CD4-positive, alpha-beta T cell treated with Interleukin-2 at 100 ng/mL for 4 hours (primary cell): Measurements from ENCODE around the gene CAB39L.

Source experiments
- DNase-seq: peaks from one replicate; pipeline ENCODE4 v3.0.0-alpha.2; 2020; ENCODE audit warnings: low spot score

The CAB39L gene

DNA sequence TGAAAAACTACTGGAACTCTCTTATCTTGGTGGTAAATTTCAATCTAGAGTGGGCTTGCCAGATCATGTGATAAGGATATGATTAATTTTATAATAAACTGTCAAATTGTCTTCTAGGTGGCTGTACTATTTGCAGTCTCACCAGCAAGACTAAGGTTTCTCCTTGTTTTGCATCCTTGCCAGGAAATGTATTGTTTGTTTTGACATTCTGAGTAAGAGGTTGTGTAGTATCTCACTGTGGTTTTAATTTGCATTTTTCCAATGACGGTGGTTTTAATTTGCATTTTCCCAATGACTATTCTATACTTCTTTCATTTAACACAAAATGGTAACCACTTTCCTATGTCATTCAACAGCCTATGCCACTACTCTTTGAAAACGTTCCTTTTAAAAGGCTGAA lies 2.0 kb downstream of the CAB39L start:
- no peak for DNase-seq

DNA sequence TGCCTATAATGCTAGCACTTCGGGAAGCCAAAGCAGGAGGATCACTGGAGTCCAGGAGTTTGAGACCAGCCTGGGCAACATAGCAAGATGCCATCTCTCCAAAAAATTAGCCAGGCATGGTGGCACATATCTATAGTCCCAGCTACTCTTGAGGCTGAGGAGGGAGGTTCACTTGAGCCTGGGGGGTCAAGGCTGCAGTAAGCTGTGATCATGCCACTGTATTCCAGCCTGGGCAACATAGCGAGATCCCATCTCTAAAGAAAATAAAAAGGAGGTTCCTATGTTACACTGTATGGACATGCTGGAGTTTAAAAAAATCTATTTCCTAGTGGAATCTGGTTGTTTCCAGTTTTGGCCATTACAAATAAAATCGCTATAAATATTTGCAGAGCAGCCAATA lies 2.6 kb downstream of the CAB39L start:
- DNase-seq, result no peak

DNA sequence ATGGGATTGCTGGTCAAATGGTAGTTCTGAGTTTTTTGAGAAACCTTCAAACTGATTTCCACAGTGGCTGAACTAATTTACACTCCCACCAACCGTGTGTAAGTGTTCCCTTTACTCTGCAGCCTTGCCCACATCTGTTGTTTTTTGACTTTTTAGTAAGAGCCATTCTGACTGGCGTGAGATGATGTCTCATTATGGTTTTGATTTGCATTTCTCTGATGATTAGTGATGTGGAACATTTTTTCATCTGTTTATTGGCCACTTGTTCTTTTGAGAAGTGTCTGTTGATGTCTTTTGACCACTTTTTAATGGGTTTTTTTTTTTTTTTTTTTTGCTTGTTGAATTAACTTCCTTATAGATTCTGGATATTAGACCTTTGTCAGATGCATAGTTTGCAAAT lies 4.3 kb downstream of the CAB39L start:
- DNase-seq, result no peak

- DNase-seq, result no peak
Observed at GRCh38 chr13:49437705-49438104, 6.2 kb downstream of the CAB39L start.

GRCh38 chr13:49436890-49437289 lies 7.0 kb downstream of the CAB39L start:
- DNase-seq, result no peak

DNA sequence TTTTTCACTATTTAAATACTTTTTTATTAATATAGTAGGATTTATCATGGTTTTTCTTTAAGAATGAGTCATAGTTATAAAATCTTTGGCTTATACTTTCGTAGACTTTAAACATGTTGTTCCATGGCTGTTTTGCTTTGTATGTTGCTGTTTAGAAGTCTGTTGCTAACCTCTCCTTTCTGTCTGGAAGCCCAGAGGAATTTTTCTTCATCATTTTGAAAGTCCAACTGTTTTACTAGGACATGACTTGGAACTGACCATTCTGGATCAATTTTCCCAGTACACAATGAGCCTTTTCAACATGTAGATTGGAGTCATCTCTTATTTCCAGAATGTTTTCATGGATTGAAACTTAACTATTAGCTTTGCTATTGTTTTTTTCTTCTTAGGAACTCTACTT lies 7.9 kb downstream of the CAB39L start:
- no peak for DNase-seq

DNA sequence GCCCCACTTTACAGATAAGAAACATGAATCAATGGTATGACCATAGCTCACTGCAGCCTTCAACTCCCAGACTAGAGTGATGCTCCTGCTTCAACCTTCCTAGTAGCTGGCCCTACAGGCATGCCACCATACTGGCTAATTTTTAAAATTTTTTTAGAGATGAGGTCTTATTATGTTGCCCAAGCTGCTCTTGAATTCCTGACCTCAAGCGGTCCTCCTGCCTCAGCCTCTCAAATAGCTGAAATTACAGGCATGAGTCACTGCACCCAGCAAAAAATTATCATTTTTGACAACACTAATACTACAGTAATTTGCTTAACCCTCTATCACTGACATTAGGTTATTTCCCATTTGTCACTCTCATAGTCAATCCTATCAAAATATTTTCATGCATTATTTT lies 14.7 kb downstream of the CAB39L start:
- DNase-seq, result no peak

GRCh38 chr13:49428041-49428763 lies 15.7 kb downstream of the CAB39L start:
- DNase-seq, result no peak

- DNase-seq, result no peak
Observed at GRCh38 chr13:49424011-49424560, 19.8 kb downstream of the CAB39L start.

DNA sequence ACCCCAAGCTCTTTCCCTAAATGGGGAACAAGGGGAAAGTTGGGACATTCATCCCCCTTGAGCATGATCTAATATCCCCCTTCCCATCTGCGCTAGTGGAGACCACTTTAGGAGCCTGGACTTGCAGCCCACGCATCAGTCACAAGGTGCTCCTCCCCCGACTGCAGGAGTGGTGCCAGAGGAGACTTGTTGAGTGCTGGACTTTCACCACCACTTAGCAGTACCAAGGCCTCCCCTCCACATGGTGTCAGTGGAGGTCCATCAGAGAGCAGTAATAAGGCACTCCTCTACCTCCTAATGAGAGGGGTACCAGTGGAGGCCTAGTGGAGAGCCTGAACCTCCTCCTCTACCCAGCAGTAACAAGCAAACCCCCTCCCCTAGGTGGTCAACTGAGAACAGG lies 22.5 kb downstream of the CAB39L start:
- peak; percentile 31 for DNase-seq

DNA sequence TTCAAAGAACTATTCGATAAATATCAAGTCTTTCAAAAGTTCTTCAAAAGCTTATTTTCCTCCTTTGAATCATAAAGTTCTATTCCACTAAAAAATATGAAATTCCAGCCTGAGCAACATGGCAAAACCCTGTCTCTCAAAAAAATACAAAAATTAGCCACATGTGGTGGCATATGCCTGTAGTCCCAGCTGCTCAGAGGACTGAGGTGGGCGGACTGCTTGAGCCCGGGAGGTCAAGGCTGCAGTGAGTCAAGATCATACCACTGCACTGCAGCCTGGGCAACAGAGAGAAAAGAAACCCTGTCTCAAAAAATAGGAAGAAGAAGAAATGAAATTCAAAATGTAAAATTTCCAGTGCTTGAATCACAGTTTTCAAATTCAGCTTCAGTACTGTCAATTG lies 24.6 kb downstream of the CAB39L start:
- DNase-seq, result no peak

GRCh38 chr13:49418206-49418605 lies 25.7 kb downstream of the CAB39L start:
- DNase-seq, result no peak

DNA sequence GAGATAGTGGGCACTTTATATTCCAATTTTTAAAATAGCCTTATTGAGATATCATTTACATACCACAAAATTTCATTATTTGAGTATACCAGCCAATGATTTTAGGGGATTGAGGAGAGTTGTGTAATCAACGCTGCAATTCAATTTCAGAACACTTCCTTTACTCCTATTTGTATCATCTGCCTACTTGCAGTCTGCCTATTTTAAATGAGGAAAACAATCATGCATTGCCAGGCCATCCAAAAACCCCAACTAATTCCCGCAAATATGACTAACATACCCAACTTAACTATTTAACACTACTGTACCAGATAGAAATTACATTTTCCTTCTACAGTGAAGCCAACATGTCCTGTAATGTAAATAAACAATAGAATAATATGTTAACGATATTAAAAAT lies 26.7 kb downstream of the CAB39L start:
- DNase-seq, result no peak

GRCh38 chr13:49412749-49413148 lies 31.1 kb downstream of the CAB39L start:
- no peak for DNase-seq

- no peak for DNase-seq
Observed at GRCh38 chr13:49411353-49411752, 32.5 kb downstream of the CAB39L start.

- no peak for DNase-seq
Observed at GRCh38 chr13:49410477-49410876, 33.4 kb downstream of the CAB39L start.

GRCh38 chr13:49410006-49410405 lies 33.9 kb downstream of the CAB39L start:
- DNase-seq, result no peak

DNA sequence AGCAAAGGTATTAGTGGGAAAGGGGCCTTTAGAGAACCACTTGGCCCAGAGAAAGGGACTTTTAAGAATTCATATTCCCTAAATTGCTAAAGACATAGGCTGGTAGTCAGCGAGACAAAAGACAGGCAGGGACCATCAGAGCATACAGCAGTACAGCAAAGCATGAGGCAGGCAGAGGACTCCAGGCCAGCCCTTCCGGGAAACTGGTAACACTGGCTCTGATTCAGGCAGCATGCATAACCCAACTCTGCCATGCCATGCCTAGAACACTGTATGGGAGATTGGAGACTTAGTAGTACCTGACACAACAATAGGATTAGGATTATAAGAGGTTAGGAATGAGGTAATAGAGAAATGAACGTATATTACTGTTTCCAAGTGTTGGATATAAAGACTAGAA lies 34.9 kb downstream of the CAB39L start:
- no peak for DNase-seq

GRCh38 chr13:49407936-49408335 lies 35.9 kb downstream of the CAB39L start:
- no peak for DNase-seq

- DNase-seq, result no peak
Observed at GRCh38 chr13:49407068-49407467, 36.8 kb downstream of the CAB39L start.

GRCh38 chr13:49404703-49405020 lies 39.2 kb downstream of the CAB39L start:
- no peak for DNase-seq

DNA sequence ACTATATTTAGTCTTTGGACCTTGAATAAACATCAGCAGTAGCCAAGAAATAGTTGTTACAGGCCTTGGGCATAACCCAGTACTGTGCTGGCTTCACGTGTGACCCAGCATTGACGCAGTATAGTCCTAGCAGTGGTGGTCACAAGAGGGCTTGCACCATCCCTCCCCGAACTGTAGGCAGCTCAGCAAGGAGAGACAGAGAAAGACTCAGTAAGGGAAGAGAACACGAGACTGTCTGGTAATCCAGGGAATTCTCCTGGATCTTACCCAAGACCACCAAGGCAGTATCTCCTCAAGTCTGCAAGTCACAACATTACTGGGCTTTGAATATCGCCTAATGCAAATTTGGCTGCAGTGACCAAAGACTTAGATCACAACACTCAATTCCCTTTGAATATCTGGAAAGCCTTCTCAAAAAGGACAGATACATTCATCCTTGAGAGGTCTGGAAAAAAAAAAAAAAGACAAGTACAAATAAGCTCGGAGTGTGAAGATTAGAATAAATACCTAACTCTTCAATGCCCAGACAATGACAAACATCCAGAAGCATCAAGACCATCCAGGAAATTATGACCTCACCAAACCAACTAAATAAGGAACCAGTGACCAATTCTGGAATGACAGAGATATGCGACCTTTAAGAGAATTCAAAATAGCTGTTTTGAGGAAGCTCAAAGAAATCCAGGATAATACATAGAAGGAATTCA lies 39.7 kb downstream of the CAB39L start:
- no peak for DNase-seq

GRCh38 chr13:49400755-49401659 lies 42.9 kb downstream of the CAB39L start:
- no peak for DNase-seq
